Fibroblast of lung (primary cell): ENCODE measurements around the gene PXMP4. TPM values are rescaled to one million over a fixed set of nuclear protein-coding genes. Genes with fewer than 3 reads are reported as not detected.
"Not testable (repeated sequence)": the region's sequence is repeated elsewhere in the genome, so short reads cannot be mapped to it uniquely, and the experiment has no call there.

Experiments
- DNase-seq, 2 donors: peaks; one replicate each; pipeline versions ENCODE4 v3.0.0 to v3.0.0-alpha.2; 2010; ENCODE audit warnings: low read depth in 2 of 2
- H2AFZ ChIP-seq: 2 replicates; pipeline ENCODE4 v1.5.1; 2012; ENCODE audit warnings: low read length, control low read depth, inconsistent platforms
- H3K27ac ChIP-seq: 2 replicates; pipeline ENCODE4 v1.5.1; 2011; ENCODE audit warnings: low read length, control low read depth; ENCODE audit not compliant: insufficient read depth
- H3K27me3 ChIP-seq: 2 replicates; pipeline ENCODE4 v1.5.1; 2011; ENCODE audit warnings: mild to moderate bottlenecking, low read length; ENCODE audit not compliant: control insufficient read depth, insufficient read depth
- H3K36me3 ChIP-seq: 2 replicates; pipeline ENCODE4 v1.5.1; 2011; ENCODE audit warnings: low read length; ENCODE audit not compliant: control insufficient read depth, insufficient read depth
- H3K4me1 ChIP-seq: 2 replicates; pipeline ENCODE4 v1.5.1; 2011; ENCODE audit warnings: low read length; ENCODE audit not compliant: control insufficient read depth, insufficient read depth; ENCODE audit errors: extremely low read depth
- H3K4me2 ChIP-seq: 2 replicates; pipeline ENCODE4 v1.5.1; 2011; ENCODE audit warnings: low read length, control low read depth; ENCODE audit not compliant: insufficient read depth; ENCODE audit errors: extremely low read depth
- H3K4me3 ChIP-seq, 4 experiments: fragments of 200-600 bp in 1 of 4; sonication (generic) in 1 of 4; replicated peaks in 1 of 4; 2 replicates each; pipeline ENCODE4 v1.5.1; 2011 to 2016; ENCODE audit warnings: low read length in 4 of 4, low read depth in 3 of 4, mild to moderate bottlenecking in 3 of 4, control low read depth in 2 of 4, inconsistent platforms in 1 of 4, mixed read lengths in 1 of 4; ENCODE audit not compliant: insufficient read depth in 1 of 4; ENCODE audit errors: control extremely low read depth in 1 of 4
- H3K79me2 ChIP-seq: 2 replicates; pipeline ENCODE4 v1.5.1; 2012; ENCODE audit warnings: mild to moderate bottlenecking, low read length, inconsistent platforms; ENCODE audit not compliant: control insufficient read depth, insufficient read depth
- H3K9ac ChIP-seq: 2 replicates; pipeline ENCODE4 v1.5.1; 2011; ENCODE audit warnings: mild to moderate bottlenecking, low read length, control low read depth; ENCODE audit not compliant: insufficient read depth
- H3K9me3 ChIP-seq: 2 replicates; pipeline ENCODE4 v1.5.1; 2012; ENCODE audit warnings: low read depth, low read length; ENCODE audit not compliant: control insufficient read depth, insufficient read depth
- H4K20me1 ChIP-seq: 2 replicates; pipeline ENCODE4 v1.5.1; 2011; ENCODE audit warnings: low read length; ENCODE audit not compliant: control insufficient read depth, insufficient read depth; ENCODE audit errors: extremely low read depth
- CTCF ChIP-seq, 2 donors: IDR thresholded peaks in 1 of 2; conservative IDR thresholded peaks in 1 of 2; 1 replicate in 1 of 2; 2 replicates in 1 of 2; pipeline ENCODE4 v1.5.1; 2011 to 2012; ENCODE audit warnings: low read length in 2 of 2, control low read depth in 1 of 2, inconsistent platforms in 1 of 2, low read depth in 1 of 2, mild to moderate bottlenecking in 1 of 2
- EZH2 ChIP-seq: IDR thresholded peaks from 2 replicates; pipeline ENCODE4 v1.5.1; 2012; ENCODE audit warnings: low read length, control low read depth, mild to moderate bottlenecking; ENCODE audit errors: missing control alignments
- polyA plus RNA-seq, 2 donors: library from polyadenylated mRNA; depleted of rRNA in 1 of 2; stranded (reverse) in 1 of 2; unstranded in 1 of 2; fragments of >200 nt; gene quantifications; 2 replicates each; pipeline ENCODE4 v1.2.1, GENCODE V29; 2011 to 2012; ENCODE audit warnings: missing spikeins in 1 of 2
- total RNA-seq: library from RNA; depleted of rRNA; stranded (reverse); fragments of >200 nt; gene quantifications from 2 replicates; pipeline ENCODE4 v1.2.1, GENCODE V29; 2014

PXMP4 gene
- total and polyA plus RNA-seq, 2 donors (not counting 1 experiment from before 2014, with no cell fraction given): 4.1 to 6.3 TPM

- no peaks in the 10 kb centered on the region for H3K9me3 ChIP-seq
- H3K27ac ChIP-seq: no peak overlapping the region
- H4K20me1 ChIP-seq: no peaks in the 10 kb centered on the region
- H3K4me1 ChIP-seq: no peaks in the 10 kb centered on the region
- TF ChIP-seq EZH2 (no peak), CTCF (conservative IDR thresholded peaks at IDR 0.05 in 1 of 2, IDR thresholded peaks at IDR 0.05 in 1 of 2; ENCODE audit: low read depth in 1 of 2, low read length in 2 of 2) (no peak)
- no peak overlapping the region for H3K4me2 ChIP-seq
- H3K36me3 ChIP-seq: no peaks in the 10 kb centered on the region
- H3K4me3 ChIP-seq: no peak overlapping the region
- H3K27me3 ChIP-seq: no peaks in the 10 kb centered on the region
- H3K9ac ChIP-seq: no peak overlapping the region
- H2AFZ ChIP-seq: no peak overlapping the region
- no peaks in the 10 kb centered on the region for H3K79me2 ChIP-seq
- no peak for DNase-seq
These were observed 17.2 kb downstream of the PXMP4 start for GRCh38 chr20:33702861-33703260.

GRCh38 chr20:33701629-33702450 is 18.3 kb downstream of the PXMP4 start:
- Histone ChIP-seq H3K9ac (no peak overlapping the region), H3K4me1 (no peaks in the 10 kb centered on the region), H3K4me3 (no peak overlapping the region), H3K79me2 (no peaks in the 10 kb centered on the region), H3K36me3 (no peaks in the 10 kb centered on the region), H4K20me1 (no peaks in the 10 kb centered on the region), H3K9me3 (no peaks in the 10 kb centered on the region), H3K27me3 (no peaks in the 10 kb centered on the region), H3K27ac (no peak overlapping the region), H3K4me2 (no peak overlapping the region), H2AFZ (no peak overlapping the region)
- no peak for DNase-seq
- TF ChIP-seq EZH2: no peak
- no peak for TF ChIP-seq CTCF (conservative IDR thresholded peaks at IDR 0.05 in 1 of 2, IDR thresholded peaks at IDR 0.05 in 1 of 2; ENCODE audit: low read depth in 1 of 2, low read length in 2 of 2)

GRCh38 chr20:33700696-33701441 is 19.2 kb downstream of the PXMP4 start:
- not testable (repeated sequence) for H3K9ac ChIP-seq, H3K4me3 ChIP-seq, H3K27me3 ChIP-seq, H3K27ac ChIP-seq, H3K36me3 ChIP-seq, H3K4me1 ChIP-seq, H3K4me2 ChIP-seq, H2AFZ ChIP-seq, H4K20me1 ChIP-seq, H3K79me2 ChIP-seq, H3K9me3 ChIP-seq, DNase-seq

- H3K4me3 ChIP-seq, H4K20me1 ChIP-seq, H2AFZ ChIP-seq, DNase-seq, H3K27me3 ChIP-seq, H3K4me2 ChIP-seq, H3K36me3 ChIP-seq, H3K9me3 ChIP-seq, H3K27ac ChIP-seq, H3K4me1 ChIP-seq, H3K79me2 ChIP-seq, H3K9ac ChIP-seq: not testable (repeated sequence)
These were observed 21.1 kb downstream of the PXMP4 start for GRCh38 chr20:33698966-33699365.
